ENCODE measurements around the gene COL6A1. TPM values are rescaled to one million over a fixed set of nuclear protein-coding genes. Genes with fewer than 3 reads are reported as not detected.

Gene COL6A1
- total RNA-seq, 1 experiment from 2014 or later, result 19.7 TPM

DNA sequence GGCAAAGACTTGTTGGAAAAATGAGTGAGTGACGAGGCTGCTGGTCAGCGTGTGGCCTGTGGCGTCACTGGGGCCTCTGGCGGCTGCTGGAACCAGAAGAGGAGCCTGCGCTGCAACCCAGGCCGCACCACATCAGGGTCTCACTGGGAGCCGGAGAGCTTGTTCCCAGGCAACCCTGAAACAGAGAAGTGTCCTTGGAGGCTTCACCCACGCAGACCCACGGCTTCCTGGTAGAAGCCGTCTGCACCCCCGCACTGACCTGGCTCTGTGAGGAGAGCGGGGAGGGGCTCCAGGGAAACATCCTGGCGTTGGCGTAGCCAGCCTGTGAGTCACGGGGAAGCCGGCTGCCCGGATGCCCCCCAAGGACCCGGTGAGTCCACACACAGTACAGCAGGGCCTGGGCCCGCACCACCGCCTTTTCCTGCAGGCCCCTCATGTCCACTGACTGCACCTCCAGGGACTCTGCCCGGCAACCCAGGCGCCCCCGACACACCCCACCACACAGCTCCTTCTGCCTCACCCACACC, 57.4 kb downstream of the COL6A1 start:
- no peak for TF ChIP-seq EZH2 (IDR thresholded peaks at IDR 0.05; ENCODE audit: borderline replicate concordance, low read depth, low read length, poor library complexity, severe bottlenecking)
- TF ChIP-seq, protein P1, sequence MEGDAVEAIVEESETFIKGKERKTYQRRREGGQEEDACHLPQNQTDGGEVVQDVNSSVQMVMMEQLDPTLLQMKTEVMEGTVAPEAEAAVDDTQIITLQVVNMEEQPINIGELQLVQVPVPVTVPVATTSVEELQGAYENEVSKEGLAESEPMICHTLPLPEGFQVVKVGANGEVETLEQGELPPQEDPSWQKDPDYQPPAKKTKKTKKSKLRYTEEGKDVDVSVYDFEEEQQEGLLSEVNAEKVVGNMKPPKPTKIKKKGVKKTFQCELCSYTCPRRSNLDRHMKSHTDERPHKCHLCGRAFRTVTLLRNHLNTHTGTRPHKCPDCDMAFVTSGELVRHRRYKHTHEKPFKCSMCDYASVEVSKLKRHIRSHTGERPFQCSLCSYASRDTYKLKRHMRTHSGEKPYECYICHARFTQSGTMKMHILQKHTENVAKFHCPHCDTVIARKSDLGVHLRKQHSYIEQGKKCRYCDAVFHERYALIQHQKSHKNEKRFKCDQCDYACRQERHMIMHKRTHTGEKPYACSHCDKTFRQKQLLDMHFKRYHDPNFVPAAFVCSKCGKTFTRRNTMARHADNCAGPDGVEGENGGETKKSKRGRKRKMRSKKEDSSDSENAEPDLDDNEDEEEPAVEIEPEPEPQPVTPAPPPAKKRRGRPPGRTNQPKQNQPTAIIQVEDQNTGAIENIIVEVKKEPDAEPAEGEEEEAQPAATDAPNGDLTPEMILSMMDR (conservative IDR thresholded peaks at IDR 0.05; ENCODE audit: low read depth, low read length), result no peak
- H3K27ac ChIP-seq (ENCODE audit: low read depth, low read length, poor library complexity, severe bottlenecking), result no peak overlapping the region
- ChIA-PET CTCF (no interaction called here), POLR2A (ENCODE audit: low non-redundant PET) (no interaction called here)
- H3K27me3 ChIP-seq (replicated peaks; ENCODE audit: insufficient read depth, low read depth, low read length, poor library complexity), result no peaks in the 10 kb centered on the region
- intact Hi-C loops (cut with micrococcal nuclease; ENCODE audit: unreplicated experiment), result no loop called here
- no peaks in the 10 kb centered on the region for H3K36me3 ChIP-seq (ENCODE audit: insufficient read depth, low read length, poor library complexity, severe bottlenecking)
- H3K4me3 ChIP-seq (ENCODE audit: low read depth, low read length, poor library complexity, severe bottlenecking), result no peak overlapping the region
- no TSS peak for BruUV-seq (replicated peaks)
- H3K4me1 ChIP-seq (ENCODE audit: insufficient read depth, low read length, poor library complexity, severe bottlenecking), result no peaks in the 10 kb centered on the region
- DNase-seq (ENCODE audit: low spot score), result no peak
- no peaks in the 10 kb centered on the region for H3K9me3 ChIP-seq (ENCODE audit: low read depth, low read length, poor library complexity, severe bottlenecking)

- Histone ChIP-seq H3K27ac (ENCODE audit: low read depth, low read length, poor library complexity, severe bottlenecking) (no peak overlapping the region), H3K4me1 (ENCODE audit: insufficient read depth, low read length, poor library complexity, severe bottlenecking) (peaks cover under 1% of the 10 kb centered on the region), H3K9me3 (ENCODE audit: low read depth, low read length, poor library complexity, severe bottlenecking) (no peaks in the 10 kb centered on the region), H3K36me3 (ENCODE audit: insufficient read depth, low read length, poor library complexity, severe bottlenecking) (no peaks in the 10 kb centered on the region), H3K27me3 (replicated peaks; ENCODE audit: insufficient read depth, low read depth, low read length, poor library complexity) (no peaks in the 10 kb centered on the region), H3K4me3 (ENCODE audit: low read depth, low read length, poor library complexity, severe bottlenecking) (no peak overlapping the region)
- BruUV-seq (replicated peaks), result no TSS peak
- no peak for DNase-seq (ENCODE audit: low spot score)
- intact Hi-C loops (cut with micrococcal nuclease; ENCODE audit: unreplicated experiment), result no loop called here
- POLR2A ChIA-PET (ENCODE audit: low non-redundant PET), result no interaction called here
- TF ChIP-seq, protein P1 (conservative IDR thresholded peaks at IDR 0.05; ENCODE audit: low read depth, low read length), result no peak
- TF ChIP-seq EZH2 (IDR thresholded peaks at IDR 0.05; ENCODE audit: borderline replicate concordance, low read depth, low read length, poor library complexity, severe bottlenecking), result no peak
- CTCF ChIA-PET, result no interaction called here
Observed at GRCh38 chr21:46039891-46040660, 58.5 kb downstream of the COL6A1 start.

GRCh38 chr21:46040707-46041106, 59.1 kb downstream of the COL6A1 start:
- no TSS peak for BruUV-seq (replicated peaks)
- Histone ChIP-seq H3K9me3 (ENCODE audit: low read depth, low read length, poor library complexity, severe bottlenecking) (no peaks in the 10 kb centered on the region), H3K4me1 (ENCODE audit: insufficient read depth, low read length, poor library complexity, severe bottlenecking) (peaks cover 4% of the 10 kb centered on the region), H3K36me3 (ENCODE audit: insufficient read depth, low read length, poor library complexity, severe bottlenecking) (no peaks in the 10 kb centered on the region), H3K27ac (ENCODE audit: low read depth, low read length, poor library complexity, severe bottlenecking) (no peak overlapping the region), H3K4me3 (ENCODE audit: low read depth, low read length, poor library complexity, severe bottlenecking) (no peak overlapping the region), H3K27me3 (replicated peaks; ENCODE audit: insufficient read depth, low read depth, low read length, poor library complexity) (no peaks in the 10 kb centered on the region)
- no peak for DNase-seq (ENCODE audit: low spot score)
- POLR2A ChIA-PET (ENCODE audit: low non-redundant PET), result no interaction called here
- intact Hi-C loops (cut with micrococcal nuclease; ENCODE audit: unreplicated experiment), result no loop called here
- TF ChIP-seq, protein P1 (conservative IDR thresholded peaks at IDR 0.05; ENCODE audit: low read depth, low read length), result no peak
- no peak for TF ChIP-seq EZH2 (IDR thresholded peaks at IDR 0.05; ENCODE audit: borderline replicate concordance, low read depth, low read length, poor library complexity, severe bottlenecking)
- CTCF ChIA-PET, result no interaction called here
